ENCODE data around the gene TBC1D8B.
A peak's percentile ranks its signal among the peaks of the same experiment; 100 is the strongest.

TBC1D8B gene

DNA sequence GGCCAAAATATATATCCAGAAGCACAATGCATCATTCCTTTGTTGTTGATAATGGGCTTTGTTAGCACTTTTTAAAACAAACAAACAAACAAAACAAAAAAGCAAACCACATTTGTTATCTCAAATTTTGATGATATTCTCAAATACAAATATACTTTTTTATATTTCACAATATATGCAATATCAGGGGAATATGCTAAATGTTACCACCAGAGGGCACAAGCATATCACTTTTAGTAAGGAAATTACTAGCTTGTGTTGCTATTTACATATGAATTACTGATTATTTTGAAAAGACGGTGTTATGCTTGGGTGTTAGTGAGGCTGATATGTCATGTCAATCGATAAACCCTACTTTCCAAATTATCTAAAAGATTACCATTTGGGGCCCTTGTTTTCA is 71.6 kb downstream of the TBC1D8B start:
- TF ChIP-seq, protein P1, sequence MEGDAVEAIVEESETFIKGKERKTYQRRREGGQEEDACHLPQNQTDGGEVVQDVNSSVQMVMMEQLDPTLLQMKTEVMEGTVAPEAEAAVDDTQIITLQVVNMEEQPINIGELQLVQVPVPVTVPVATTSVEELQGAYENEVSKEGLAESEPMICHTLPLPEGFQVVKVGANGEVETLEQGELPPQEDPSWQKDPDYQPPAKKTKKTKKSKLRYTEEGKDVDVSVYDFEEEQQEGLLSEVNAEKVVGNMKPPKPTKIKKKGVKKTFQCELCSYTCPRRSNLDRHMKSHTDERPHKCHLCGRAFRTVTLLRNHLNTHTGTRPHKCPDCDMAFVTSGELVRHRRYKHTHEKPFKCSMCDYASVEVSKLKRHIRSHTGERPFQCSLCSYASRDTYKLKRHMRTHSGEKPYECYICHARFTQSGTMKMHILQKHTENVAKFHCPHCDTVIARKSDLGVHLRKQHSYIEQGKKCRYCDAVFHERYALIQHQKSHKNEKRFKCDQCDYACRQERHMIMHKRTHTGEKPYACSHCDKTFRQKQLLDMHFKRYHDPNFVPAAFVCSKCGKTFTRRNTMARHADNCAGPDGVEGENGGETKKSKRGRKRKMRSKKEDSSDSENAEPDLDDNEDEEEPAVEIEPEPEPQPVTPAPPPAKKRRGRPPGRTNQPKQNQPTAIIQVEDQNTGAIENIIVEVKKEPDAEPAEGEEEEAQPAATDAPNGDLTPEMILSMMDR (IDR thresholded peaks at IDR 0.05; ENCODE audit: borderline replicate concordance, control extremely low read depth, extremely low read depth, insufficient read depth, missing control alignments) = peak; percentile 17
- in situ Hi-C loops (cut with MboI; ENCODE audit: low sequenced_read_pairs, unreplicated experiment) = no loop called here
- DNase-seq (ENCODE audit: low spot score) = peak; percentile 9

DNA sequence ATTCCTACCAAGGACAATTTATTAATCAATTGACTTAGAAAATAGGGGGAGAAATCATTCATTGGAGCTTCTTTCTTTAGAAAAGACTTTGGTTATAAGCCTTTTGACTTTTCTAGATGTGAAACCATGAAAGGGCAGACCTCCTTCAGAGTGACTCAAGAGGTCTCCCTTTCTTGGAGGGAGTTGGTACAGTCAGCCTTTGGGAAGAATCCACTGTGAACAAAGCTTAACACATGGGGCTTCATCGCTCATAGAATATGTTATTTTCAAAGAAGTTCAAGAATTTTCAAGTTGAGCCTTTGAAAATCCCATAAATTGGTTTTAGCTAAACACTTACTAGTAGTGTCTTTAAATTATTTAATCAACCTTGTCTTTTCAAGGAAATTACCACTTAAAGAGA is 72.7 kb downstream of the TBC1D8B start:
- in situ Hi-C loops (cut with MboI; ENCODE audit: low sequenced_read_pairs, unreplicated experiment) = no loop called here

DNA sequence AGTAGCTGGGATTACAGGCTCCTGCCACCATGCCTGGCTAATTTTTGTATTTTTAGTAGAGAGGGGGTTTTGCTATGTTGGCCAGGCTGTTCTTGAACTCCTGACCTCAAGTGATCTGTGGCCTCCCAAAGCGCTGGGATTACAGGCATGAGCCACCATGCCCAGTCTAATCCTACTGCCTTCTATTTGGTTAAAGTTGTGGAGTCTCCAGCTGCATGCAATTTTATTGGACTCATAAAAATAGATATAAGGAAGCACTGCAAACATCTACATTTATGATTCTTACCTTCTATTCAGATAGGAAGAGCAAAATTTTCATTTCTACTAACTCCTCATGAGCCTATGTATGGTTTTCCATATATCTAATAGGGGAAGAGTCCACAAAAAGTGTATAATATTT is 87.0 kb downstream of the TBC1D8B start:
- in situ Hi-C loops (cut with MboI; ENCODE audit: low sequenced_read_pairs, unreplicated experiment) = no loop called here
- no peak for DNase-seq (ENCODE audit: low spot score)
- TF ChIP-seq, protein P1 (IDR thresholded peaks at IDR 0.05; ENCODE audit: borderline replicate concordance, control extremely low read depth, extremely low read depth, insufficient read depth, missing control alignments) = no peak

More for the DNA sequence above, 72.7 kb downstream of the TBC1D8B start:
- TF ChIP-seq, protein P1 (IDR thresholded peaks at IDR 0.05; ENCODE audit: borderline replicate concordance, control extremely low read depth, extremely low read depth, insufficient read depth, missing control alignments) = no peak
- DNase-seq (ENCODE audit: low spot score) = no peak

DNA sequence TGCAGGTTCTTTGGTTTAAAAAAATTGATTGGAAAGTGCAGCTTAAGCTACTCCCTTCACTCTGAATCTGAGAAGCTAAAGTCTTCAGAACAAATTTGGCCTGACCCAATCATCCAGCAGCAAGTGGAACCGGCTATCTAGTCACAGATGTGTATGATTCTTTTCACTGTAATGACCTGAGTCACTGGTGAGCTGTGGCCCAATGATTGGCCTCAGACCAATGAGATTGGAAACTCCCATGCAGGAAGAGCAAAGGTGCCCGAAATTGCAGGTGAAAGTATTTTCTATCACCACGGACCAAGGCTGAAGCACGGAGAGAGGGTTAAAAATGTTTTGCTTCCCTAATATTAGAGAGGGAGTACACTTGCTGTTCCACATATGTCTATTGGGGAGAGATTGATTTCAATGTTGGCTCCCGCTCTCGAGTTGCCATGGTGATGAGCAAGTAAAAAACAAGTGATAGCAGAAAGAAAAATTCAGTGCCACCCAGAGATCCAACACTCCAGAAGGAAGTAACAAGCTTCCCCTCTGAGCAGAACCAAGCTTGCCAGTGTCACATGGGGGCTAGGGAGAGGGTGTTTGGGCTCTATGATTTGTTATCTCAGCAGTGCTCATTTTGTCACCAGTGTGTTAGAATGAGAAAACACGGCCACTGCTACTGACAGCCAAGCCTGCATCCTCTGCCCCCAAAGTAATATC is 89.4 kb downstream of the TBC1D8B start:
- in situ Hi-C loops (cut with MboI; ENCODE audit: low sequenced_read_pairs, unreplicated experiment) = no loop called here
- no peak for DNase-seq (ENCODE audit: low spot score)
- TF ChIP-seq, protein P1 (IDR thresholded peaks at IDR 0.05; ENCODE audit: borderline replicate concordance, control extremely low read depth, extremely low read depth, insufficient read depth, missing control alignments) = no peak

DNA sequence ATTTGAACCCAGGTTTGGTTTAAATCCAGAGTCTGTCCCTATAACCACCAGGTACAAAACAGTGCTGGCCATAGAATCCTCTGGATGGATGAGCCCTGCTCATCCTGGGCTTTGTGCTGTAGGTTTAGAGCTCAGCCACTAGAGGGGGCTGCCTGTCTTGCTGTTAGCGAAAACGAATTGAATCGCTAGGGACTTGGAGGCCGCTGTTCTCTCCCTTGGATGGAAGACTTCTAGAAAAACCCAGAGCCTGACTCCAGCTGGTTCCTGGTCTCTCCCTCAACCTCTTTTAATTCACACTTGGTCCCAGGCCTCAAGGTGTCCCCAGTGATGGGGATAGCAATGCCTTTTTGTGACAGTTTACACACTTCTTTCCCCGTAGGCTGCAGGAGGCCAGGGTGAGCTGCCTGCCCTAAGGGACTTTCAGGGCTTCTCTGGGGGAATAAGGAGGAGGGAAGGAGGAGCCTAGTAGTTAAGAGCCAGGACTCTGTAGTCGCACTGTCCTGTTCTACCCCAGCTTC is 92.0 kb downstream of the TBC1D8B start:
- TF ChIP-seq, protein P1 (IDR thresholded peaks at IDR 0.05; ENCODE audit: borderline replicate concordance, control extremely low read depth, extremely low read depth, insufficient read depth, missing control alignments) = peak; percentile 91
- in situ Hi-C loops (cut with MboI; ENCODE audit: low sequenced_read_pairs, unreplicated experiment) = no loop called here
- peak; percentile 37 for DNase-seq (ENCODE audit: low spot score)

DNA sequence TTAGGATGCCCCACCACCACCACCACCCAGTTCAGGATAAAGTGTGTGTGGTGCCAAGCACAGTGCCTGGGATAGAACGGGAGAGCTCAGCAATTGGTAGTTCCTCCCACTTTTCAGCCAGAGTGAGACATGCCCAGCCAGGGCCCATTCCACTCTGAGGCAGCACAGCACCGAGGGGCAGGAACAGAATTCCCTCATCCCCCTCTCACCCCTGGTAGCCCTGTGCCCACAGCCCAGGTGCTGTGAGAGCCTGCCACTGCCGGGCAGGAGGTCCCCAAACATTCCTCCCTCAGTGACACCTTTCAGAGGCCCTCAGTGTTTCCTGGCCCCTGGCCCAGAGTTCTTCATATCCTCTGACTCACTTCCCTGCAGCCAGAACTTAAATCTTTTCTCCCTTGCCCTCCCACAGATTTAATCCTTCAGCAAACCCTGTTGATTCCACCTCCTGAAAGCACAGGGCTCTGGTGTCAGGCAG is 92.5 kb downstream of the TBC1D8B start:
- no peak for DNase-seq (ENCODE audit: low spot score)
- in situ Hi-C loops (cut with MboI; ENCODE audit: low sequenced_read_pairs, unreplicated experiment) = no loop called here
- TF ChIP-seq, protein P1 (IDR thresholded peaks at IDR 0.05; ENCODE audit: borderline replicate concordance, control extremely low read depth, extremely low read depth, insufficient read depth, missing control alignments) = no peak

Data from GM13976 (cell line).